Endometrium (tissue), 2 donors: ENCODE results near the gene ADM2.

Experiments
- FAIRE-seq: peaks from 2 replicates; lab custom pipeline; 2012; peaks lifted over from hg19 to GRCh38; lab: Jason Lieb, UNC
- donor health status: control.
- donor health status: control.

ADM2 gene

DNA sequence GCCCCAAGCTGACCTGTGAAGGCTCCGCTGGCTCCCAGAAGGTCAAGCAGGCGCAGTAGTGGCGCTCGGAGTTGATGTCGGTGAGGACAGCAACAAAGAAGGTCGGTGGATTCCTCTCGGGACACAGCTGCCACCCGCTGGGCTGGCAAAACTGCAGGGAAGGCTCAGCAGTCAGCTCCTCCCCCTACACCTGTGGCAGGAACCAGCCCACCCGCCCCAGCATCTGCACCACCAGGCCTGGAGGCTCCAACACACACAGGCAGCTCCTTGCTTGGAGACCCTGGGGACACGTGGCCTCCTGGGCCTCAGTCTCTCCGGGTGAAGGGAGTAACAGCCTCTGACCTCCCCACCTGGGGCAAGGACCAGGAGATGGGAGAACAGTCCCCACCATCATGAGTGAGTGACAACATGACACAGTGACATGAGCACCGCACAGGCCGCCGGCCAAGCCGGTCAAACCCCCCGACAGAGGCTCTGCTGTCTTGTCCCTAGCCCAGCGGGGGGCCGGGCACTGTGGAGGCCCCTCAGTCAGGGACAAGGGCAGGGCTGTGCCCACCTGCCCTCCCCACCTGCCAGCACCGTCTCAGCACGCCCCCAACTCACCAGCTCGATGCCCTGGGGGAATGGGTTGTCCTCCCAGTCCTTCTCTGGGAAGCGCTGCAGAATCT, 13.4 kb upstream of the ADM2 start:
- FAIRE-seq: no peak

DNA sequence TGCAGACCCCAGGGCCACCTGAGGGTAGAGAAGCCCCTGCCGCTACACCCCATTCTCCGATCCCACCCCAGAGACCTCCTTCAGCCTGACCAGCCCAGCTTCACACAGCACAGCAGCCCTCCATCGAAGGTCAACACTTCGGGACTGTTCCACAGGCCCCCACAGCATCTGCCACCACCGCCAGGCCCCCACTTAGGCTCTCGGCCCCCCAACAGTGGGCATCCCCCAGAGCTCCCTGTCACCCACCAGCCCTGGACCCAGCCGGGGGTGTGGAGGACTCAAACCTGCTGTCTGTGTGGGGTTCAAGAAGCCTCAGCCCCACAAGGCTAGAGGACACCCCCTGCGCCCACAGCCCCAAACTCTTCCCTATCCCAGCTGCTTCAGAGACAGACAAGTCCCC, 12.7 kb upstream of the ADM2 start:
- no peak for FAIRE-seq

DNA sequence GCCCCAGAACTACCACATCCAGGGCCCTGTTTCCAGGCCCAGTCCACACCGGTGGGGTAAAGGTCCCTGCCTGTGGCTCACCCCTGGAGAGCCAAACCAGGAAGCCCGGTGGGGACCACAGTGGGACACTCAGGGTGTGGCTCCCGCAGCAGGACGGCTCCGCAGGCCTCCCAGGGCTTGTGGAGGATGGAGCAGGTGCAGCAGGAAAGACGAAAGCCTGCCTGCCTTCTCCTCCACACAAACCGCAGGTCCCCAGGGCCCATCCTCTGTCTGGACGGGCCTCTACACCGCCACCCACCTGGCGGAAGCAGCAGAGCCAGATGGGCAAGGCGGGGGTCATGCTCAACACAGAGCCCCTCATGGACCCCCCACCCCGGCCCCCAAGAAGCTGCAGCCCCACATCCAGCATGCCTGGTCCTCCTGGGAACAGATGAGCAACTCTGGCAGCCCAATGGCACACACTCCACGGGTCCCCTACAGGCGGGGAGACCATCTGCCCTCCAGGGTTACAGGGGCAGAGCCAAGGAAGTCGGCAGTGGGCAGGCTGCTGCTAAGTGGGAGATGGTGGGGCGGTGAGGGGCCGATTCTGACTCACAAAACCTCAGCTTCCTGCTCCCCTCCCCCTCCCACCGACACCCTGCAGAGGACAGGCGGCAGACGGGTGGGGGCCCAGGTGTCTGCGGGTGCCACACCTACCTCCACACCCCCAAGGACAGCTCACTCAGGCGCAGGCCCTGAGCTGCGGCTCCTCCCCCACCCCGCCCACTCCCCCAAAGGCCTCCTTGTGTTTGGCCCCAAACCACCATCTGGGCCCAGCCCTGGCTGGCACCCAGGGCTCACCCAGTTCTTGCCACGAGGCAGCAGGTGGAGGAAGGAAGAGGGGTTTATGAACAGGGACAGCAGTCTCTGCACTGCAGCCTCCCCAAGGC, 11.7 kb upstream of the ADM2 start:
- FAIRE-seq: no peak

DNA sequence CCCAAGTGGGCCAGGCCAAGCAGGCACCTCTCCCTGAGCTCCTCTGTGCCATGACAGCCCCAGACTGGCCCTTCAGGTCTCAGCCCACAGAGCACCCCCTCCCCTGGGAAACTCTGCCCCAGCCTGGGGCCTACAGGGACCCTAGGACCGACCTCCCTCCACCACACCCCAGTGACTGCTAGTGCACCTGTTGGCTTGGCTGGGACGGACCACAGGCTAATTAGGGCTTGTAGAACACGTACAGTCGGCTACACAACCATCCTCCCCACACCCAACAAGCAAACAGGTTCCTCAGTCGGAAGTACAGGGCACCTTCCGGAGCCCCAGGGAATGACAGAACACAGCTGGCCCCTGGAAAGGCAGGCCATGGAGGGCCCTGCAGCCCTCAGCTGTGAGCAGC, 10.9 kb upstream of the ADM2 start:
- FAIRE-seq: no peak

DNA sequence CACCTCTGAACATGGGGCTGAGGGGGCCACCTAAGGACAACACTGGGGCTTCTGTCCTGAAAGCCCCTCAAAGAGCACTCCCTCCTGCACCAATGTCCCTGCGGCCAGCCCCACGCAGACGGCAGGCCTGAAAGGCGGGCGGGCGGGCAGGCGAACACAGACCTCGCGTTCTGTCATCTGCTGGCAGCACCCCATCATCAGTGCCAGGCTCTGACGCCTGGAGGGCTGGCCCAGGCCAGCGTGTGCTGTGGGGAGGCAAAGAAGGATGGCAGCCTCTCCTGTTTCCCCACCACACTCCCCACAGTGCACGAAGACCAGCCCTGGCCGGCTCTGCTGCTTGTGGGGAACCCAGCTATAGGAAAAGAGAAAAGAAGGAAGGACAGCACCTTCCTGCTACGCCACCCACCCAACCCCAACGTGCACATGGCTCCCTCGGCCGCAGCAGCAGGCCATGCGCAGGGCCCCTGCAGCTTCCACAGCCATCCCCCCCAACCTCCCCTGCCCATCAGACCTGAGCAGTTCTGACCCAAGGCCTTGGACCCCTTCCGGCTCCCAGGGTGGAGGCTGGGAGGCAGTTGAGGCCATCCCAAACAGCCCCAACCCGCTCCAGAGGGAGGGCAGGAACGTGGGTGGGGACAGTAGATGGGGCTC, 10.0 kb upstream of the ADM2 start:
- no peak for FAIRE-seq

DNA sequence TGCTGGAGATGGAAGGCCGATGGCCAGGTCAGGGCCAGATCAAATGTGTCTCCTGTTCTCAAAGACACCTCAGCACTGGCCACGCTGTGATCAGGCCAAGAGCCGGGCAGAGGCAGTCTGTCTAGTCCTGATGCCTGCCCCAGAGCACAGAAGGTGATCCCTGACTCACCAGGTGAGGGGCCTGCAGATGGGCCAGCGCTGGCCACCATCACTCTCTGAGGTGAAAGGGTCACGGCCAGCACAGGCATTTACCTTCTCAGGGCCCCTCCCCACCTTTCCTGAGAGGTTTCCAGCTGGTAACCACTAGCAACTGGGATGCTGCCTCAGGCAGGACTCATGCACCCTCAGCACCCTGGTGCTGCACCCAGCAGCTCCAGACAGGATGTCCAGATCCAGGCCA, 9.4 kb upstream of the ADM2 start:
- FAIRE-seq: no peak

DNA sequence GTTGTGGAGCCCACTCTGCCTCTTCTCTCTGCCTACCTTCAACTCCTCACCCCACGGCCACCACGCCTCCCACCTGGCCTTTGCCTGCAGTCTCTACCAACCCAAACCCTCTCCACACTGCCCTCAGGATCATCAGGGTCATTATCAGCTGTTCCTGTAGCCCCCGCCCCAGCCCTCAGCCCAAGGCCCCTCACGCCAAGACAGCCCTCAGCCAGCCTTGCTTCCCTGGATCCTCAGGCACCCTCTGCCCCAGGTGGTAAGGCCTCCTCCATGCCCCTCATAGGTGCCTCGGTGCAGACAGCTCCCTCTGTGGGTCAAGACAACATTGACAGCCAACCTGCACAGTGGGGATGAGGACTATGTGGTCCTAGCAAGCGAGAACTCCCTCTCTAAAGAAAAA, 8.3 kb upstream of the ADM2 start:
- no peak for FAIRE-seq

DNA sequence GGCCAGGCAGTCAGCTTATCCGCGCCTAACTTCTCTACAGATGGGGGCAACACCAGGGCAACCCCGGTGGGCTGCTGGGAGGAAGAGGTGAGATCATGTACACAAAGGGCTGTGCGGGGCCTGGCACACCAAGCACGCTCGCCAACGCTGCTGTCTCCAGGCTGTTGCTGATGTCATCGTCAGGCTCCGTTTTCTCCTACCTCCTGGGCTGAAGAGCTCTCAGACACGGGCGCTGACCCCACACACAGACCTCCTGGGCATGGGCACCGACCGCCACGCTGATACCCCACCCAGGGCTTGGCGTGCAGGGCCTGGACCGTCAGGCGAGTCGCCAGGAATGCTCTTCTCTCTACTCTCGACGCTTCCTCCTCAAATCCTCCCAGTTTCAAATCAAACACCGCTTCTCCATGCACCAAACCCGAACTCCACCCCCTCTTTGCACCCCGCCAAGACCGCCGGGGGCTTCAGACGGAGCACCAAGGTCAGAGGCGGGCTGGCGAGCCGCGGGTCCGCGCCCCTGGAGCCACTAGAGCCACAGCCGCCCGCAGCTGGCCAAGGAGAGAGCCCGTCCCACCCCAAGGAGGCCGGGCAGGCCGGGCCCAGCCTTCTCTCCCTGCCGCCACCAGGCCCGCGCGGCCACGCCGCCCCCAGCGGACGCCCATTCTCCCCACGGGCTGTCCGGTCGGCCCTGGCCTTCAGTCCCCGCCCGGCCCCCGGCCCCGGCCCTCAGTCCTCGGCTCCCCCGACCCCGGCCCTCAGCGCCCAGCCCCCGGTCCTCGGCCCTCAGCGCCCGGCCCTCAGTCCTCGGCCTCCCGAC, 7.3 kb upstream of the ADM2 start:
- FAIRE-seq: no peak

DNA sequence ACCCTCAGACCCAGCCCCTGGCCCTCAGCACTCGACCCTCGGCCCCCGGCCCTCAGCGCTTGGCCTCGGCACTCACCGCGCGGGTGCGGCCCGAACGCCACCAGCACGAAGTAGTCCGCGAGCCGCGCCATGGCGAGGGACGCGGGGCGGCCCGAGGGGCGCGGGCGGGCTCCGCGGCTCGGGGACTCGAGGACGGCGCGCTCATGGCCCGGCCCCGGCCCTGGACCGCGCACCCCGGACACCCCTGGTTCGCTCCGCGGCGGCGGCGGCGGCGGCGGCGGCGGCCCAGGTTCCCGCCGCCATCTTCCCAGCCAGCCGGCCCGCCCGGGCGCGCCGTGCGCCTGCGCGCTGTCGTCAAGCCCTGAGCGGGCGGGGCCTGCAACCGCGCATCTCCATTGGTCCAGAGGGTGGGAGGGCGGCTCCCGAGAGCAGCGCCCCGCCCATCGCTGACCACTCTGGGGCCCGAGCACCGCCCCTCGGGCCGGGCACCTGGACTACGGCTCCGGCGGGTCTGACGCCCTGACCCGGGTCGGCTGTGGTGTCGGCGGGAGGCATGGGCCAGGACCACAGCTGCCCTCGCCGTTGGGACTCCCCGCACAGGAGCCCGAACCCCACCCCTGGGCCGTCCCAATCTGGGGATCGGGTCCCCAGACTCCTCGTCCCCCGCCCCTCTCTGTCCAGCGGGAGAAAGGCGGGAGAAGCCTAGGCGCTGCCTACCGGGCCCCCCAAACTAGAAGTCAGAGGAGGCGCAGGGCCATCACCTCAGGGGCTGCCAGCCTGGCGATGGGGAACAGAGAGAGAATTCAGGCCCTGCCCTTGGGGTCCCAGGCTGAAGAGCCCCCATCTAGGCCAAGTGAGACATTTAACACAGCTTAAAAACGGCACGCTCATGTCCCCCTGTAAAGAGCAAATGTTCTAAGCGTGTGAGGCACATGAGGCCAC, 6.4 kb upstream of the ADM2 start, which contains the start of gene SBF1:
TSS of gene SBF1 (minus strand) at position 326 of the 942 bp plus-strand sequence. CDS start at position 131, 195 bp downstream.
- no peak for FAIRE-seq

DNA sequence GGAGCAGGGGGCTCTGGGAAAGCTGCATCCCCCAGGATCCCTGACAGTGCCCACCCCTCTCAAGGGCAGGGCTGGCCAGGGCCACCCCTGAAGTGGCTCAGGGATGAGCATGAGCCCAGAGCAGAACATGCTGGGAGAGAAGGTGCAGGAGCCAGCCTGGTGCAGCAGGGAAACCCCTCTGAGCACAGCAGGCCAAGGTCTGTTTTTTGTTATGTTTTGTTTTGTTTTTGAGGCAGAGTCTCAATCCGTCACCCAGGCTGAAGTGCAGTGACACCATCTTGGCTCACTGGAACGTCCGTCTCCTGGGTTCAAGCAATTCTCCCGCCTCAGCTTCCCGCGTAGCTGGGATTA, 5.7 kb upstream of the ADM2 start:
- FAIRE-seq: no peak

DNA sequence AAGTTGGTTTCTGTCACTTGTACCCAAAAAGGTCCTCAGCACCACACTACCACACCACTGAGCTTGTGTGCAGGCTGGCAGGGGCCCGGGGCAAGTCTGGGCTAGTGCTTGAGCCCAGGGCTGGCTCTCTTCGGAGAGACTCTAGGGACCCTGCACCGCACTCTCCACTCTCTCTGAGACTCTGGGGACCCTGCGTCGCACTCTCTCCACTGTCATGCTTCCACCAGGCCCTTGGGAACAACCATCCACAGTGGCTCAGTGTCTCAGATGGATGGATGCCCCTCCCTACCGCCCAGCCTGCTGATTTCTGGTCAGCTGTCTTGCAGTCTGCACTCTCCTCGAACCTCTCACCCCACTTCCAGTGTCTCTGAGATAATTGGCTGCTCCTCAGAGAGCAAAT, 4.5 kb upstream of the ADM2 start:
- no peak for FAIRE-seq

DNA sequence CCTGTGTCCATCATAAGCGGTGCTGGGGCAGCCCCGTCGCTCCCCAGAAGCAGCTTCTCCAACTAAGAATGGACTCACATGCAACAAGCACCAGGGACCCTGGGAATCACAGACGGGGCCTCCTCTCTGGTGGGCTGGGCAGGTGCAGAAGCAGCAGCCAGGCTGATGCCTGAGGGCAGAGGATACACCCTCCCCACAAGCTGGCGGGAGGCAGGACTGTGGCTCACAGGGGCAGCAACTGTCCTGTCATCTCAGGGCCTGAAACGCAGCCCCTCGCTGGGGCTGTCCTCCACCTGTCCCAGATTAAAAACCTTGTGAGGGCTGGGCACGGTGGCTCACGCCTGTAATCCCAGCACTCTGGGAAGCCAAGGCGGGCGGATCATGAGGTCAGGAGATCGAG, 3.4 kb upstream of the ADM2 start:
- FAIRE-seq: no peak

DNA sequence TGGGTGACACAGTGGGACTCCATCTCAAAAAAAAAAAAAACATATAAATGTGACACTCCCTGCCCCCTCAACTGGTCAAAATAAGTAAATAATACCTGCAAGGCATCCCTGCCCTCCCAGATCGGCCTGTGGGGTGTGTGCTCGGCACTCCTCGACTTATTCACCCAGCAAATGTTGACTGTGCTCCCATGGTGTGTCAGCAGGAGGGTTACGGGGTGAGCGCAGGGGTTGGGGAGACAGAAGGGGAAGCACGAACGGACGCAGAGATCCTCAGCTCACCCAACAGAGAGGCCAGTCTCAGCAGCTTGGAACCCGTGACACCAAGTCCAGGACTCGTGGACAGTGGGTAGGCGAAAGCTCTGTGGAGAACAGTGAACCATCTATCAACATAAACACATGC, 1.6 kb upstream of the ADM2 start:
- FAIRE-seq: no peak

DNA sequence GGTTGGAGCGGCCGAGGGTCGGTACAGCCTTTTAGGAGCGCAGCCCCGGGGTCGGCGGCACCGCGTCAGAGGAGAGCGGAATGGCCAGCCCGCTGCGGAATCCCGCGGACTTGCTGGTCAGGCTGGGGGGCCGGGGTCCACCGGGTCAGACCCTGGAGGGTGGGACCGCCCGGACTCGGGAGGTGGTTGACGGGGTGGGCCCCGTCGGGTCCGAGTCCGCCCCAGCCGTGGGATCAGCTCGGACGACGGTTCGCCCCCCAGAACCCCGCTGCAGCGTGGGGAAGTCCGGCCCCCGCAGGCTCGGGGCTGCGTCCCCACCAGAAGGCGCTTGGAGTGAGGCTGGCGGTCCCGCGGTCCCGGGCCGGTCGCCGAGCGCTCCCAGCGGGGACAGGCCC, 301 bp upstream of the ADM2 start:
- no peak for FAIRE-seq

DNA sequence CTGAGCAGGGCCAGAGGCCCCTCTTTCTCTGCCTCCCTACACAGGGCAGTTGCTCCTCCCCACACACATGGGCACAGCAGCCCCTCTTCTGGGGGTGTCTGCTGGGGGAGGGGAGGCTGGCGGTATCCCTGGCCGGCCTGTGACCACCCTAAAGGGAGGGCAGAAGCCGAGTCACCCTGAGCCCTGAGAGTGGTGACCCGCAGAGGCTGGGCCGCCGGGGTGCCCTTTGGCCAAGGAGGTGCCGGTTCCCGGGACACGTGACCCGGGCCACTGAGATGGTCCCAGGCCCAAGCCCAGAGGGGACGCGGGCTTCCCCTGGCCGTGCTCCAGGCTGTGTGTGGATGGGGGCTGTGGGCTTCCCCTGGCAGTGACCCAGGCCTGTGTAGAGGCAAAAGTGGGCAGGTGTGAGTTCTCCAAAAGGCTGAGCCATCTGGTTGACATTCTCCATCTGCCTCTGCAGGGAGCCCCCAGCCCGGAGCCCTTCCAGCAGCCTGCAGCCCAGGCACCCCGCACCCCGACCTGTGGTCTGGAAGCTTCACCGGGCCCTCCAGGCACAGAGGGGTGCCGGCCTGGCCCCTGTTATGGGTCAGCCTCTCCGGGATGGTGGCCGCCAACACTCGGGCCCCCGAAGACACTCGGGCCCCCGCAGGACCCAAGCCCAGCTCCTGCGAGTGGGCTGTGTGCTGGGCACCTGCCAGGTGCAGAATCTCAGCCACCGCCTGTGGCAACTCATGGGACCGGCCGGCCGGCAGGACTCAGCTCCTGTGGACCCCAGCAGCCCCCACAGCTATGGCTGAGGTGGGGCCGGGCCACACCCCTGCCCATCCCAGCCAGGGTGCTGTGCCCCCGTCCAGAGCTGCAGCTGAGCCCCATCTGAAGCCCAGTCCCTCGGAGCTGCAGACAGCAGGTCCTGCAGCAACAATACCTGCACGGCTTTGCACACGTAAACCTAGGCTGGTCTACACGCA, 1.0 kb downstream of the ADM2 start:
- no peak for FAIRE-seq

DNA sequence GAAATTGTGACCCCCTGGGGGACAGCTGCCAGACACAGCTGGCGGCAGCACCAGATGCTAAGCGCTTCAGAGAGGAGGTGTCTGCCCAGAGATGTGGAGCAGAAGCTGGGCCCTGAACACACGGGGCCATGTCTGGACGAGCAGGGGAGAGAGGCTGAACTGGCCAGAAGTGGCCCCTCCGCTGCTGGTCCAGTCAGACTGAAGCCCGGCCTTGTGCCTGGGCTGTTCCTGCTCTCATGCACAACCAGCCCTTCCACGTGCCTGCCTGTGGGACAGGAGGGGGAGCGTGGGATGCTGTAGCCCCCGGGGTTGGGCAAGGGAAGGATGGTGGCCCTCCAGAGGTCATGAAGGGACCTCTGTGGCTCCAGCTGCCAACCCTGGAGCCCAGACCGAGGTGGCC, 1.8 kb downstream of the ADM2 start:
- no peak for FAIRE-seq

DNA sequence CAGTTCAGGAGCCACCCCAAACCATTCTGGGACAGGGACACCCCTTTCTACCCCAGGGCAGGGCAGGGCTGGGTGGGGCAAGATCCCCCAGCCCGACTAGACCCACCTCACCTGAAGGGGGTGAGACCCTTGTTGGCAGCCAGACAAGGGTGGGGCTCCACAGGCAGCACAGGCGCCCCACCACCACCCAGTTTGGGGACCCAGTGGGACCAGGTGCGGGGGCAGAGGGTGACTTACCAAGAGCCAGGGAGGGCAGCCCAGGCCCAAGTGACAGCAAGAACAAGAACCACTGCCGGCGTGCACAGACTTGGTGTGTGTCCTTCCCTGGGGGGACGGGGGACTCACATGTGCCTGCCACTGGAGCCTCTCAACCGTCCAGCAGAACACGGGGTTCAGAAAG, 2.2 kb downstream of the ADM2 start:
- FAIRE-seq: no peak

DNA sequence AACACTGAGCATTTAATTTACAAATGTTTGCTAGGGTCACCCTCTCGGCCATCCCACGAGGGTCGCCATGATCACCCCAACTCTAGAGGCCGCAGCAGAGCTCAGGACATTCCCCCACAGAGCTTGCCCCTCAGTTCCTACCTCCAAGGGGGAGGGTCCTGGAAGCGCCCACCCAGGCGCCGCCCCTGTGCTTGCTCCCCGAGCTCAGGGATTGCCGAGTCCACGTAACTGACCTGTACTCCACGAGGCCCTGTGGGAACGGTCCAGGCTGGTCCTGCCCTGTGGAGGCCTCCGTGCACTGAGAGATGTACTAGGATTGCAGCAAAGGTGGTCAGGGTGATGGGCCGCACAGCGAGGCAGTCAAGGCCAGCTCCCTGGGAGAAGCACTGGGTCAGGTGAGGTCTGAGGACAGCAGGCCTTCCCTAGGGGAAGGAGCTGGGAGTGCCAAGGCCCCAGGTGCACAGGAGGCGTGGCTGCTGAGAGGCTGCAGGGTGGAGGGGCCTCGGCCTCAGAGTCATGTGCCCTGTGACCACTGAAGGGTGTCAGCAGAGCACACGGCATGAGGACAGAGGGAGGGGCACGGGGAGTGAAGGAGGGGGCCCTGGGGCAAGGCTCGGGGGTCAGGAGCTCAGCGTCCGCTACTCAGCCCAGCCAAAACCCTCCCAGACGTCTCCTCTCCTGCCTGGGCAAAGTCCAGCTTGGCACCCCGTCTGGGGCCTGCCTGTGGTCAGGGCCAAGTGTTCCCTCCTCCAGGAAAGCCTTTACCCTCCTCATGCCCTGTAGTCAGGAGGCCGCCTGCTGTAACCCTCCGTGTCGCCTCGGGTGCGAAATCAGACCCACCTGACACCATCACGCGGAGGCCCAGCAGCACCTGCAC, 2.9 kb downstream of the ADM2 start:
- FAIRE-seq: no peak
